ENCODE results near the gene CSGALNACT2. TPM values are rescaled to one million over a fixed set of nuclear protein-coding genes. Genes with fewer than 3 reads are reported as not detected.

The CSGALNACT2 gene
- total RNA-seq, 1 experiment from 2014 or later = 3.6 TPM

DNA sequence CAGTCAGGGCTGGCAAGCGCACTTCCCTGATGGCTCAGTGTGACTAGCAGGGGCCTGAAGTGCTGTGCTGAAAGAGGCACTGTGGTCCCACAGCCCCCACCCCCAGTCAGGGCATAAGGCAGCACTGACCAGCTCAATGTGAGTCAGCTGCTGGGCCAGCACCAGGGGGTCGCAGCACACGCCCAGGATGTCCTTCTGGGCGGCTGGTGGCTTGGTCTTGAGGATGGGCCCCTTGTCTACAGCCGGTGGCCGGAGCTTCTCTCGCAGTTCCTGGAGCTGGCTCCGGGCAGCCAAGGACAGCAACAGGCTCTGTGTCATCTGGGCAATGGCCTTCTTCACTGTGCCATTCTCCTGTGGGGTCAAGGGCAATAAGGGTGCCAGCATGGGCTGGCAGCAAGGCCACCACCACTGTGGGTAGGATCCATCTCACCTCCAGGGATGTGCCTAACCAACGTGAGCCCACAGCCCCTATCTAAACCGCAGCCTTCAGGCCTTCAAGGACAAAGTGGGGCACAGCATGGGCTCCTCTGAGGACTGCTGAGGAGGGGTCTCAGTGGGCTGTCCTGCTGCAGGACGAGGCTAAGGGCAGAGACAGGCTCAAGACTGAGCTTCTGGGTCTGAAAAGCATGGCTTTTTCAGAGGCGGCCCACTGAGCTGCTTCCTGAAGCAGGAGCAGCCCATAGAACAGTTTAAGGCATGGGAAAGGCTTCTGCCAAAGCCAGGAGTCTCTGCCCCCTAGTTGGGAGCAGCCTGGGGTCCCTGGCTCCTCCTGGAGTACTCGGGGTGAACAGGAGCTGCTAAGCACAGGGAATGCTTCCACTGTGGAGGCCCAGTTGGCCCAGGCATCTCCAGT is 62.5 kb downstream of the CSGALNACT2 start:
- CTCF ChIA-PET = interaction anchor here (0.6 kb wide), 1 partner anchor 10 kb away, joined by 4 read pairs; no protein-coding TSS in a partner anchor
- Histone ChIP-seq H3K9ac (ENCODE audit: low read length) (no peak overlapping the region), H4K20me1 (ENCODE audit: low read length) (no peaks in the 10 kb centered on the region)

DNA sequence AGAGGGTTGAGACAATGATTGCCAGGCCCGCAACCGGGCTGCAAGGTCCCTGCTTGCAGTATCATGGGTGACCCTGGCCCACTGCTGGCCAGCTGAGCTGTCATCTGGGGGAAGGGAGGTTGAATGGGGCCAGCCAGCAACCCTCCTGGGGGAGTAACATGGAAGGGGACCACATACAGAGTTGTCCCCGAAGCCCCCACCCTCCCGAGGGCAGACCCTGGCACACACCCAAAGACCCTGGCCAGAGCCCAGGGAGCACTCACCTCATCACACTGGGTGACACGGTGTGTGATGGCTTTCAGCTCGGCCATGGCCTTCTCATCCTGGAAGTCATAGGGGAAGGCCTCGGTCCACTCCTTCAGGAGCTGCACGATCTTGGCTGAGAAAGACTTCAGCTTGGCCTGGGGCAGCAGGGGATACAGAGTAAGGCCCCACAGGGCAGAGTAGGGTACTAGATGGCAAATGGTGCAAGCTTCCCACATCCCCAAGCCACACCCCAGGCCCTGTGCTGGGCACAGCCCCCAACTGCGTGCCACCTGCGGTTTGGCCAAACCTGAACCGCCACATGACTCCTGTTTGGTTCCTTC is 63.4 kb downstream of the CSGALNACT2 start:
- Histone ChIP-seq H3K9ac (ENCODE audit: low read length) (no peak overlapping the region), H3K9me3 (ENCODE audit: low read length) (no peaks in the 10 kb centered on the region), H2AFZ (ENCODE audit: low read length) (no peak overlapping the region), H3K4me3 (ENCODE audit: low read length) (no peak overlapping the region), H3K36me3 (ENCODE audit: low read depth, low read length) (no peaks in the 10 kb centered on the region), H3K9me2 (replicated peaks; ENCODE audit: low read length) (no peaks in the 10 kb centered on the region), H3F3A (ENCODE audit: low read length, unreplicated experiment) (no peaks in the 10 kb centered on the region), H3K4me1 (ENCODE audit: insufficient read depth, low read length) (no peaks in the 10 kb centered on the region), H4K20me1 (ENCODE audit: low read length) (no peaks in the 10 kb centered on the region), H3K27ac (ENCODE audit: low read length) (no peak overlapping the region), H3K79me2 (ENCODE audit: low read length) (no peaks in the 10 kb centered on the region), H3K27me3 (ENCODE audit: low read length) (no peaks in the 10 kb centered on the region), H3K4me2 (ENCODE audit: low read length) (no peak overlapping the region)
- DNase-seq = no peak
- CTCF ChIA-PET = interaction anchor here (0.6 kb wide), 1 partner anchor 11 kb away, joined by 4 read pairs; no protein-coding TSS in a partner anchor
- no TSS peak for BruUV-seq (replicated peaks)
- TF ChIP-seq EZH2 (IDR thresholded peaks at IDR 0.05; ENCODE audit: low read length, unreplicated experiment) (no peak), EZH2phosphoT487 (IDR thresholded peaks at IDR 0.05; ENCODE audit: borderline replicate concordance, low read length) (no peak)
- TF ChIP-seq, protein P1, sequence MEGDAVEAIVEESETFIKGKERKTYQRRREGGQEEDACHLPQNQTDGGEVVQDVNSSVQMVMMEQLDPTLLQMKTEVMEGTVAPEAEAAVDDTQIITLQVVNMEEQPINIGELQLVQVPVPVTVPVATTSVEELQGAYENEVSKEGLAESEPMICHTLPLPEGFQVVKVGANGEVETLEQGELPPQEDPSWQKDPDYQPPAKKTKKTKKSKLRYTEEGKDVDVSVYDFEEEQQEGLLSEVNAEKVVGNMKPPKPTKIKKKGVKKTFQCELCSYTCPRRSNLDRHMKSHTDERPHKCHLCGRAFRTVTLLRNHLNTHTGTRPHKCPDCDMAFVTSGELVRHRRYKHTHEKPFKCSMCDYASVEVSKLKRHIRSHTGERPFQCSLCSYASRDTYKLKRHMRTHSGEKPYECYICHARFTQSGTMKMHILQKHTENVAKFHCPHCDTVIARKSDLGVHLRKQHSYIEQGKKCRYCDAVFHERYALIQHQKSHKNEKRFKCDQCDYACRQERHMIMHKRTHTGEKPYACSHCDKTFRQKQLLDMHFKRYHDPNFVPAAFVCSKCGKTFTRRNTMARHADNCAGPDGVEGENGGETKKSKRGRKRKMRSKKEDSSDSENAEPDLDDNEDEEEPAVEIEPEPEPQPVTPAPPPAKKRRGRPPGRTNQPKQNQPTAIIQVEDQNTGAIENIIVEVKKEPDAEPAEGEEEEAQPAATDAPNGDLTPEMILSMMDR (conservative IDR thresholded peaks at IDR 0.05; ENCODE audit: low read depth, low read length) = no peak
- POLR2A ChIA-PET (ENCODE audit: unreplicated experiment) = no interaction called here
- intact Hi-C loops (cut with micrococcal nuclease) = loop anchor here (1.0 kb wide), 1 partner anchor 261 kb away; no protein-coding TSS in a partner anchor
- no peak for ATAC-seq

More for the DNA sequence above, 62.5 kb downstream of the CSGALNACT2 start:
- H3F3A ChIP-seq (ENCODE audit: low read length, unreplicated experiment) = no peaks in the 10 kb centered on the region
- H3K9me3 ChIP-seq (ENCODE audit: low read length) = no peaks in the 10 kb centered on the region
- H3K27me3 ChIP-seq (ENCODE audit: low read length) = no peaks in the 10 kb centered on the region
- H3K79me2 ChIP-seq (ENCODE audit: low read length) = no peaks in the 10 kb centered on the region
- TF ChIP-seq EZH2 (IDR thresholded peaks at IDR 0.05; ENCODE audit: low read length, unreplicated experiment) (no peak), EZH2phosphoT487 (IDR thresholded peaks at IDR 0.05; ENCODE audit: borderline replicate concordance, low read length) (no peak)
- TF ChIP-seq, protein P1 (conservative IDR thresholded peaks at IDR 0.05; ENCODE audit: low read depth, low read length) = no peak
- no peak overlapping the region for H2AFZ ChIP-seq (ENCODE audit: low read length)
- H3K4me1 ChIP-seq (ENCODE audit: insufficient read depth, low read length) = no peaks in the 10 kb centered on the region
- H3K4me3 ChIP-seq (ENCODE audit: low read length) = no peak overlapping the region
- no peaks in the 10 kb centered on the region for H3K36me3 ChIP-seq (ENCODE audit: low read depth, low read length)
- POLR2A ChIA-PET (ENCODE audit: unreplicated experiment) = no interaction called here
- H3K27ac ChIP-seq (ENCODE audit: low read length) = no peak overlapping the region
- no peak overlapping the region for H3K4me2 ChIP-seq (ENCODE audit: low read length)
- DNase-seq (no peak), ATAC-seq (no peak)
- intact Hi-C loops (cut with micrococcal nuclease) = loop anchor here (1.0 kb wide), 1 partner anchor 262 kb away; no protein-coding TSS in a partner anchor
- no peaks in the 10 kb centered on the region for H3K9me2 ChIP-seq (replicated peaks; ENCODE audit: low read length)
- BruUV-seq (replicated peaks) = no TSS peak
